Measurements from ENCODE around the gene CCDC177. TPM values are rescaled to one million over a fixed set of nuclear protein-coding genes. Genes with fewer than 3 reads are reported as not detected.

The CCDC177 gene
- polyA plus RNA-seq, 1 donor from 2014 or later: 3.2 TPM

DNA sequence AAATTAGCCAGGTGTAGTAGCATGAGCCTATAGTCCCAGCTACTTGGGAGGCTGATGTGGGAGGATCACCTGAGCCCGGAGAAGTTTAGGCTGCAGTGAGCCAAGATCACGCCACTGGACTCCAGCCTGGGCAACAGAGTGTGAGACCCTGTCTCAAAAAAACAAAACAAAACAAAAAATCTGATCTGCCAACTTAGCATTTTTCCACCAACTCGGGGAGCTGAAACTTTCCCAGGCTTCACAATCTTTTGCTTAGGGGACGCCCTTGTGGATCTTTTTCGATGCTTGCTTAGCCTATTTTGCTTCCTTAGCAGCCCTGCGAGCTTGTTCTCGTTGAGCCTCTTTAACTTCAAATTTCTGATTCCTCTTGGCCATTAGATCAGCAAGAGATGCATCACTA lies 13.8 kb downstream of the CCDC177 start:
- Histone ChIP-seq H4K20me1 (ENCODE audit: insufficient read depth) (no peaks in the 10 kb centered on the region), H3F3A (ENCODE audit: insufficient read depth, low read length, poor library complexity, severe bottlenecking) (no peaks in the 10 kb centered on the region), H3K4me2 (ENCODE audit: low read length) (no peak overlapping the region), H3K9ac (ENCODE audit: low read length) (no peak overlapping the region), H2AFZ (ENCODE audit: low read depth, low read length) (no peak overlapping the region), H3K9me3 (ENCODE audit: low read length) (no peaks in the 10 kb centered on the region), H3K27ac (ENCODE audit: low read length) (no peak overlapping the region), H3K36me3 (ENCODE audit: insufficient read depth, low read length) (no peaks in the 10 kb centered on the region), H3K79me2 (replicated peaks; ENCODE audit: insufficient read depth, low read length) (no peaks in the 10 kb centered on the region), H3K4me3 (ENCODE audit: low read length) (no peak overlapping the region), H3K27me3 (ENCODE audit: insufficient read depth, low read depth, low read length) (no peaks in the 10 kb centered on the region), H3K9me2 (ENCODE audit: insufficient read depth, low read length) (no peaks in the 10 kb centered on the region)
- TF ChIP-seq TAF1 (IDR thresholded peaks at IDR 0.05; ENCODE audit: low read depth) (no peak), EZH2 (IDR thresholded peaks at IDR 0.05; ENCODE audit: borderline replicate concordance, insufficient read depth, low read length, poor library complexity, severe bottlenecking) (no peak), RAD21 (conservative IDR thresholded peaks at IDR 0.05) (no peak), POLR2AphosphoS5 (IDR thresholded peaks at IDR 0.05) (no peak), EP300 (conservative IDR thresholded peaks at IDR 0.05; ENCODE audit: poor library complexity, severe bottlenecking) (no peak), SMC3 (conservative IDR thresholded peaks at IDR 0.05; ENCODE audit: poor library complexity) (no peak), MXI1 (conservative IDR thresholded peaks at IDR 0.05; ENCODE audit: poor library complexity, severe bottlenecking) (no peak)
- TF ChIP-seq, protein P1, sequence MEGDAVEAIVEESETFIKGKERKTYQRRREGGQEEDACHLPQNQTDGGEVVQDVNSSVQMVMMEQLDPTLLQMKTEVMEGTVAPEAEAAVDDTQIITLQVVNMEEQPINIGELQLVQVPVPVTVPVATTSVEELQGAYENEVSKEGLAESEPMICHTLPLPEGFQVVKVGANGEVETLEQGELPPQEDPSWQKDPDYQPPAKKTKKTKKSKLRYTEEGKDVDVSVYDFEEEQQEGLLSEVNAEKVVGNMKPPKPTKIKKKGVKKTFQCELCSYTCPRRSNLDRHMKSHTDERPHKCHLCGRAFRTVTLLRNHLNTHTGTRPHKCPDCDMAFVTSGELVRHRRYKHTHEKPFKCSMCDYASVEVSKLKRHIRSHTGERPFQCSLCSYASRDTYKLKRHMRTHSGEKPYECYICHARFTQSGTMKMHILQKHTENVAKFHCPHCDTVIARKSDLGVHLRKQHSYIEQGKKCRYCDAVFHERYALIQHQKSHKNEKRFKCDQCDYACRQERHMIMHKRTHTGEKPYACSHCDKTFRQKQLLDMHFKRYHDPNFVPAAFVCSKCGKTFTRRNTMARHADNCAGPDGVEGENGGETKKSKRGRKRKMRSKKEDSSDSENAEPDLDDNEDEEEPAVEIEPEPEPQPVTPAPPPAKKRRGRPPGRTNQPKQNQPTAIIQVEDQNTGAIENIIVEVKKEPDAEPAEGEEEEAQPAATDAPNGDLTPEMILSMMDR (IDR thresholded peaks at IDR 0.05; ENCODE audit: poor library complexity, severe bottlenecking): no peak
- TF ChIP-seq, protein P2, sequence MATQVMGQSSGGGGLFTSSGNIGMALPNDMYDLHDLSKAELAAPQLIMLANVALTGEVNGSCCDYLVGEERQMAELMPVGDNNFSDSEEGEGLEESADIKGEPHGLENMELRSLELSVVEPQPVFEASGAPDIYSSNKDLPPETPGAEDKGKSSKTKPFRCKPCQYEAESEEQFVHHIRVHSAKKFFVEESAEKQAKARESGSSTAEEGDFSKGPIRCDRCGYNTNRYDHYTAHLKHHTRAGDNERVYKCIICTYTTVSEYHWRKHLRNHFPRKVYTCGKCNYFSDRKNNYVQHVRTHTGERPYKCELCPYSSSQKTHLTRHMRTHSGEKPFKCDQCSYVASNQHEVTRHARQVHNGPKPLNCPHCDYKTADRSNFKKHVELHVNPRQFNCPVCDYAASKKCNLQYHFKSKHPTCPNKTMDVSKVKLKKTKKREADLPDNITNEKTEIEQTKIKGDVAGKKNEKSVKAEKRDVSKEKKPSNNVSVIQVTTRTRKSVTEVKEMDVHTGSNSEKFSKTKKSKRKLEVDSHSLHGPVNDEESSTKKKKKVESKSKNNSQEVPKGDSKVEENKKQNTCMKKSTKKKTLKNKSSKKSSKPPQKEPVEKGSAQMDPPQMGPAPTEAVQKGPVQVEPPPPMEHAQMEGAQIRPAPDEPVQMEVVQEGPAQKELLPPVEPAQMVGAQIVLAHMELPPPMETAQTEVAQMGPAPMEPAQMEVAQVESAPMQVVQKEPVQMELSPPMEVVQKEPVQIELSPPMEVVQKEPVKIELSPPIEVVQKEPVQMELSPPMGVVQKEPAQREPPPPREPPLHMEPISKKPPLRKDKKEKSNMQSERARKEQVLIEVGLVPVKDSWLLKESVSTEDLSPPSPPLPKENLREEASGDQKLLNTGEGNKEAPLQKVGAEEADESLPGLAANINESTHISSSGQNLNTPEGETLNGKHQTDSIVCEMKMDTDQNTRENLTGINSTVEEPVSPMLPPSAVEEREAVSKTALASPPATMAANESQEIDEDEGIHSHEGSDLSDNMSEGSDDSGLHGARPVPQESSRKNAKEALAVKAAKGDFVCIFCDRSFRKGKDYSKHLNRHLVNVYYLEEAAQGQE (IDR thresholded peaks at IDR 0.05; ENCODE audit: borderline replicate concordance): no peak

DNA sequence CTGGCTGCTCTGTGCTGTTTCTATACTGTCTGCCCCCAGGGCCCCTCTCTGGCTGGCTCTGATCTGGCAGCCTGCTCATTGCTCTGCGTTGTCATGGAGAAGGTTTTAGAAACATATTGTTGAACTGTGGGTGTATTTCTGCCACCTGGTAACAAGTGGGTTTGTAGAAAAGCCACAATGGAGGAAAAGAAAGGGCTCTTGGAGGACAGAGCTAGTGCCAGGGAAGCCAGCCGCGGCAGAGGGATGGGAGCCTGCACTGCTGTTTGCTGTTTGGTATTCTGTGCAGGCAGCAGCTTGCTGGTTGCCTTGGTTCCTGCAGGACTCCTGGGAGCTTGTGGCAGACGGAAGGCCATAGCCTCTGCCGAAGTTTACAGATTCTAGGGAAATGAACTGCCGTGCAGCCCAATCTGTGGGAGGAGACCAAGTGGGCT lies 15.1 kb downstream of the CCDC177 start:
- H4K20me1 ChIP-seq (ENCODE audit: insufficient read depth): no peaks in the 10 kb centered on the region
- peak overlapping the region; percentile 50 for H3K4me3 ChIP-seq (ENCODE audit: low read length)
- no peaks in the 10 kb centered on the region for H3K9me3 ChIP-seq (ENCODE audit: low read length)
- H3K79me2 ChIP-seq (replicated peaks; ENCODE audit: insufficient read depth, low read length): no peaks in the 10 kb centered on the region
- H3K27ac ChIP-seq (ENCODE audit: low read length): peak overlapping the region; percentile 88
- peak overlapping the region; percentile 66 for H3K9ac ChIP-seq (ENCODE audit: low read length)
- TF ChIP-seq EP300 (conservative IDR thresholded peaks at IDR 0.05; ENCODE audit: poor library complexity, severe bottlenecking) (peak; percentile 57), TAF1 (IDR thresholded peaks at IDR 0.05; ENCODE audit: low read depth) (no peak), SMC3 (conservative IDR thresholded peaks at IDR 0.05; ENCODE audit: poor library complexity) (peak; percentile 45)
- TF ChIP-seq, protein P1 (IDR thresholded peaks at IDR 0.05; ENCODE audit: poor library complexity, severe bottlenecking): no peak
- TF ChIP-seq, protein P2 (IDR thresholded peaks at IDR 0.05; ENCODE audit: borderline replicate concordance): peak; percentile 82
- no peaks in the 10 kb centered on the region for H3F3A ChIP-seq (ENCODE audit: insufficient read depth, low read length, poor library complexity, severe bottlenecking)
- H3K4me2 ChIP-seq (ENCODE audit: low read length): peak overlapping the region; percentile 65
- H3K36me3 ChIP-seq (ENCODE audit: insufficient read depth, low read length): no peaks in the 10 kb centered on the region
- peak overlapping the region; percentile 56 for H2AFZ ChIP-seq (ENCODE audit: low read depth, low read length)
- no peaks in the 10 kb centered on the region for H3K27me3 ChIP-seq (ENCODE audit: insufficient read depth, low read depth, low read length)
- H3K9me2 ChIP-seq (ENCODE audit: insufficient read depth, low read length): no peaks in the 10 kb centered on the region
